ENCODE measurements around the gene PLCB1.
A peak's percentile ranks its signal among the peaks of the same experiment; 100 is the strongest.

Gene PLCB1

GRCh38 chr20:8246716-8247115 lies 114.7 kb downstream of the PLCB1 start:
- H3K4me3 ChIP-seq (replicated peaks in 1 of 2; ENCODE audit: low read depth in 2 of 2, low read length in 2 of 2): no peak overlapping the region
- TF ChIP-seq CTCF (IDR thresholded peaks at IDR 0.05; ENCODE audit: low read depth, low read length): no peak
- peak in 1 of 2 donors; percentile 27 for DNase-seq (ENCODE audit: low read depth in 2 of 2)

GRCh38 chr20:8248051-8248450 lies 116.0 kb downstream of the PLCB1 start:
- H3K4me3 ChIP-seq (replicated peaks in 1 of 2; ENCODE audit: low read depth in 2 of 2, low read length in 2 of 2): no peak overlapping the region
- DNase-seq (ENCODE audit: low read depth in 2 of 2): no peak
- TF ChIP-seq CTCF (IDR thresholded peaks at IDR 0.05; ENCODE audit: low read depth, low read length): no peak

- no peak for TF ChIP-seq CTCF (IDR thresholded peaks at IDR 0.05; ENCODE audit: low read depth, low read length)
- H3K4me3 ChIP-seq (replicated peaks in 1 of 2; ENCODE audit: low read depth in 2 of 2, low read length in 2 of 2): no peak overlapping the region
- no peak for DNase-seq (ENCODE audit: low read depth in 2 of 2)
These were observed 117.6 kb downstream of the PLCB1 start for GRCh38 chr20:8249634-8250033.

- DNase-seq (ENCODE audit: low read depth in 2 of 2): no peak
- TF ChIP-seq CTCF (IDR thresholded peaks at IDR 0.05; ENCODE audit: low read depth, low read length): no peak
- H3K4me3 ChIP-seq (replicated peaks in 1 of 2; ENCODE audit: low read depth in 2 of 2, low read length in 2 of 2): no peak overlapping the region
These were observed 118.6 kb downstream of the PLCB1 start for GRCh38 chr20:8250539-8251200.

- no peak overlapping the region for H3K4me3 ChIP-seq (replicated peaks in 1 of 2; ENCODE audit: low read depth in 2 of 2, low read length in 2 of 2)
- DNase-seq (ENCODE audit: low read depth in 2 of 2): no peak
- TF ChIP-seq CTCF (IDR thresholded peaks at IDR 0.05; ENCODE audit: low read depth, low read length): no peak
These were observed 119.1 kb downstream of the PLCB1 start for GRCh38 chr20:8251201-8251575.

- TF ChIP-seq CTCF (IDR thresholded peaks at IDR 0.05; ENCODE audit: low read depth, low read length): no peak
- peak in 1 of 2 donors; percentile 67 for DNase-seq (ENCODE audit: low read depth in 2 of 2)
- H3K4me3 ChIP-seq (replicated peaks in 1 of 2; ENCODE audit: low read depth in 2 of 2, low read length in 2 of 2): no peak overlapping the region
These were observed 123.0 kb downstream of the PLCB1 start for GRCh38 chr20:8254911-8255582.
